NB4 (cell line): Measurements from ENCODE around the gene ACTL6A.

Source experiments
- POLR2A ChIP-seq: IDR thresholded peaks from 2 replicates; pipeline ENCODE4 v1.6.1; 2011; ENCODE audit warnings: mild to moderate bottlenecking; ENCODE audit not compliant: insufficient read length; ENCODE audit errors: extremely low read depth
- TF ChIP-seq, protein P1 (sequence below): IDR thresholded peaks from one replicate; pipeline ENCODE4 v1.5.1; 2012; ENCODE audit warnings: low read depth, low read length

DNA sequence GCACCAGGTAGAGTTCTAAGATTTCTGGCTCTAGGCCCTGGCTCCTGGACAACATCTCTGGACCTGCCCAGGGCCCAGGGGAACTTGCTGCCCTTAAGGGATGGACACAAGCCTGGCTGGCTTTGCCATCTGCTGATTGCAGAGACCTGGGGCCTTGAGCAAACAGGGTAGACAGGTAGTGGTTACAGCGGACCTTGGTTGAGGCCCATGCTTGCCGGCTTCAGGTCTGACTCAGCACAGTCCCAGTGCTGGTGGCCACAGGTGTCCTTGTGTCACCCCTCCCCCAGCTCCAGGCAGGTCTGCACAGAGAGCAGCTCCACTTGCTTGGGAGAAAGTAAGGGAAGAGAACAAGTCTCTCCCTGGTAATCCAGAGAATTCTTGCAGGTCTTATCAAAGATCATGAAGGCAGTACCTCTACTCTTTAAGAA, 15.9 kb upstream of the ACTL6A start:
- no peak for TF ChIP-seq POLR2A
- TF ChIP-seq, protein P1, sequence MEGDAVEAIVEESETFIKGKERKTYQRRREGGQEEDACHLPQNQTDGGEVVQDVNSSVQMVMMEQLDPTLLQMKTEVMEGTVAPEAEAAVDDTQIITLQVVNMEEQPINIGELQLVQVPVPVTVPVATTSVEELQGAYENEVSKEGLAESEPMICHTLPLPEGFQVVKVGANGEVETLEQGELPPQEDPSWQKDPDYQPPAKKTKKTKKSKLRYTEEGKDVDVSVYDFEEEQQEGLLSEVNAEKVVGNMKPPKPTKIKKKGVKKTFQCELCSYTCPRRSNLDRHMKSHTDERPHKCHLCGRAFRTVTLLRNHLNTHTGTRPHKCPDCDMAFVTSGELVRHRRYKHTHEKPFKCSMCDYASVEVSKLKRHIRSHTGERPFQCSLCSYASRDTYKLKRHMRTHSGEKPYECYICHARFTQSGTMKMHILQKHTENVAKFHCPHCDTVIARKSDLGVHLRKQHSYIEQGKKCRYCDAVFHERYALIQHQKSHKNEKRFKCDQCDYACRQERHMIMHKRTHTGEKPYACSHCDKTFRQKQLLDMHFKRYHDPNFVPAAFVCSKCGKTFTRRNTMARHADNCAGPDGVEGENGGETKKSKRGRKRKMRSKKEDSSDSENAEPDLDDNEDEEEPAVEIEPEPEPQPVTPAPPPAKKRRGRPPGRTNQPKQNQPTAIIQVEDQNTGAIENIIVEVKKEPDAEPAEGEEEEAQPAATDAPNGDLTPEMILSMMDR = no peak
